SH-SY5Y (cell line): ENCODE results near the gene CAT.

ENCODE experiments used
- GATA2 ChIP-seq: IDR thresholded peaks from 2 replicates; pipeline ENCODE4 v1.6.1; 2011; ENCODE audit warnings: mild to moderate bottlenecking, low read depth, low read length
- GATA3 ChIP-seq: IDR thresholded peaks from 2 replicates; pipeline ENCODE4 v1.6.1; 2011; ENCODE audit warnings: low read depth, mild to moderate bottlenecking, low read length, moderate library complexity

- TF ChIP-seq GATA2 (no peak), GATA3 (no peak)
Observed at GRCh38 chr11:34519595-34520235, 81.0 kb downstream of the CAT start.
